ENCODE measurements around the gene KLHL22.
"Not testable (repeated sequence)": the region's sequence is repeated elsewhere in the genome, so short reads cannot be mapped to it uniquely, and the experiment has no call there.

Gene KLHL22

DNA sequence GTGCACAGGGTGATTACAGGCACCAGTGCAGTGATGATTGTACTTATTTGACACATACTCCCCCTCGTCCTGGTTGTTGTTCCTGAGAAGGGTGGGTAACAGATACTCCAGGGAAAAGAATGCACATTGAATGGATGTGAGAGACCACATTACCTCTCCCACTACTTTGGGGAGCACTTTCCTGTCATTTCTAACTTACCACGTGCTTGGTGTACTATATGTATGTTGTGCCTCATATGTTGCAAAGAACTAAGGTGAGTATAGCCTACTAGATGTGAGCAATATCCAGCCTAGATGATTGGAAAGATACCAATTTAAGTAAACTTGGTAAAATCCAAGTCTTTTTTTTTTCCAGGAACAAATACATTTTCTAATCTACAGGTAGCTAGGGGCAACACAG is 43.7 kb downstream of the KLHL22 start:
- no peak for TF ChIP-seq EZH2phosphoT487 (IDR thresholded peaks at IDR 0.05; ENCODE audit: low read depth)
- TF ChIP-seq, protein P1, sequence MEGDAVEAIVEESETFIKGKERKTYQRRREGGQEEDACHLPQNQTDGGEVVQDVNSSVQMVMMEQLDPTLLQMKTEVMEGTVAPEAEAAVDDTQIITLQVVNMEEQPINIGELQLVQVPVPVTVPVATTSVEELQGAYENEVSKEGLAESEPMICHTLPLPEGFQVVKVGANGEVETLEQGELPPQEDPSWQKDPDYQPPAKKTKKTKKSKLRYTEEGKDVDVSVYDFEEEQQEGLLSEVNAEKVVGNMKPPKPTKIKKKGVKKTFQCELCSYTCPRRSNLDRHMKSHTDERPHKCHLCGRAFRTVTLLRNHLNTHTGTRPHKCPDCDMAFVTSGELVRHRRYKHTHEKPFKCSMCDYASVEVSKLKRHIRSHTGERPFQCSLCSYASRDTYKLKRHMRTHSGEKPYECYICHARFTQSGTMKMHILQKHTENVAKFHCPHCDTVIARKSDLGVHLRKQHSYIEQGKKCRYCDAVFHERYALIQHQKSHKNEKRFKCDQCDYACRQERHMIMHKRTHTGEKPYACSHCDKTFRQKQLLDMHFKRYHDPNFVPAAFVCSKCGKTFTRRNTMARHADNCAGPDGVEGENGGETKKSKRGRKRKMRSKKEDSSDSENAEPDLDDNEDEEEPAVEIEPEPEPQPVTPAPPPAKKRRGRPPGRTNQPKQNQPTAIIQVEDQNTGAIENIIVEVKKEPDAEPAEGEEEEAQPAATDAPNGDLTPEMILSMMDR (IDR thresholded peaks at IDR 0.05; ENCODE audit: low read depth, low read length) = no peak
- Histone ChIP-seq H4K20me1 (ENCODE audit: insufficient read depth, low read length) (0 out of 2 replicates have a peak, but pooled peaks cover 3% of the 10 kb centered on the region), H3K36me3 (replicated peaks; ENCODE audit: low read depth, low read length) (peaks cover 14% of the 10 kb centered on the region), H2AFZ (ENCODE audit: low read depth, low read length) (no peak overlapping the region), H3K79me2 (ENCODE audit: low read length) (no peaks in the 10 kb centered on the region), H3K9me3 (ENCODE audit: insufficient read depth, low read length) (no peaks in the 10 kb centered on the region), H3K27ac (ENCODE audit: low read length) (no peak overlapping the region), H3K27me3 (ENCODE audit: low read depth, low read length) (no peaks in the 10 kb centered on the region), H3K4me1 (ENCODE audit: low read length) (peaks cover 12% of the 10 kb centered on the region), H3K4me2 (ENCODE audit: low read length) (no peak overlapping the region), H3K4me3 (ENCODE audit: low read length) (no peak overlapping the region), H3K9ac (ENCODE audit: low read length) (no peak overlapping the region)

DNA sequence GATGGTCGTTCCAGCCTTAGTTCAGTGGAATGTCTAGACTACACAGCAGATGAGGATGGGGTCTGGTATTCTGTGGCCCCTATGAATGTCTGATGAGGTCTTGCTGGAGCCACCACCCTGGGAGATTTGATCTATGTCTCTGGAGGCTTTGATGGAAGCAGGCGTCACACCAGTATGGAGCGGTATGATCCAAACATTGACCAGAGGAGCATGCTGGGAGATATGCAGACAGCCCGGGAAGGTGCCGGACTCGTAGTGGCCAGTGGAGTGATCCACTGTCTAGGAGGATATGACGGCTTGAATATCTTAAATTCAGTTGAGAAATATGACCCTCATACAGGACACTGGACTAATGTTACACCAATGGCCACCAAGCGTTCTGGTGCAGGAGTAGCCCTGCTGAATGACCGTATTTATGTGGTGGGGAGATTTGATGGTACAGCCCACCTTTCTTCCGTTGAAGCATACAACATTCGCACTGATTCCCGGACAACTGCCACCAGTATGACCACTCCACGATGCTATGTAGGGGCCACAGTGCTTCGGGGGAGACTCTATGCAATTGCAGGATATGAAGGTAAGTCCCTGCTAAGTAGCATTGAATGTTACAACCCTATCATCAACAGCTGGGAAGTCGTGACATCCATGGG is 44.3 kb downstream of the KLHL22 start:
- H3K27ac ChIP-seq (ENCODE audit: low read length); H3K9me3 ChIP-seq (ENCODE audit: insufficient read depth, low read length); H3K4me2 ChIP-seq (ENCODE audit: low read length); H3K79me2 ChIP-seq (ENCODE audit: low read length); H3K4me1 ChIP-seq (ENCODE audit: low read length); H4K20me1 ChIP-seq (ENCODE audit: insufficient read depth, low read length); H3K27me3 ChIP-seq (ENCODE audit: low read depth, low read length); H2AFZ ChIP-seq (ENCODE audit: low read depth, low read length); H3K4me3 ChIP-seq (ENCODE audit: low read length); H3K9ac ChIP-seq (ENCODE audit: low read length): not testable (repeated sequence)
- H3K36me3 ChIP-seq (replicated peaks; ENCODE audit: low read depth, low read length) = peaks cover 14% of the 10 kb centered on the region

DNA sequence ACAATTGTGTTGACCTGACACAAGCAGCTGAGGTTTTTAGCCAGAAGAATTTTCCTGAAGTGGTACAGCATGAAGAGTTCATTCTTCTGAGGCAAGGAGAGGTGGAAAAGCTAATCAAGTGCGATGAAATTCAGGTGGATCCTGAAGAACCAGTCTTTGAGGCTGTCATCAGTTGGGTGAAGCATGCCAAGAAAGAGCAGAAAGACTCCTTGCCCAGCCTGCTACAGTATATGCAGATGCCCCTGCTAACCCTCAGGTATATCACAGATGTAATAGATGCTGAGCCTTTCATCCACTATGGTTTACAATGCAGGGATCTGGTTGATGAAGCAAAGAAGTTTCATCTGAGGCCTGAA is 45.1 kb downstream of the KLHL22 start:
- Histone ChIP-seq H3K9ac (ENCODE audit: low read length) (no peak overlapping the region), H3K4me3 (ENCODE audit: low read length) (no peak overlapping the region), H3K4me2 (ENCODE audit: low read length) (no peak overlapping the region), H3K9me3 (ENCODE audit: insufficient read depth, low read length) (no peaks in the 10 kb centered on the region), H3K27ac (ENCODE audit: low read length) (no peak overlapping the region), H2AFZ (ENCODE audit: low read depth, low read length) (no peak overlapping the region), H3K4me1 (ENCODE audit: low read length) (peaks cover 5% of the 10 kb centered on the region), H3K27me3 (ENCODE audit: low read depth, low read length) (no peaks in the 10 kb centered on the region), H4K20me1 (ENCODE audit: insufficient read depth, low read length) (0 out of 2 replicates have a peak, but pooled peaks cover 3% of the 10 kb centered on the region), H3K79me2 (ENCODE audit: low read length) (no peaks in the 10 kb centered on the region), H3K36me3 (replicated peaks; ENCODE audit: low read depth, low read length) (peaks cover 15% of the 10 kb centered on the region)
- no peak for TF ChIP-seq EZH2phosphoT487 (IDR thresholded peaks at IDR 0.05; ENCODE audit: low read depth)
- TF ChIP-seq, protein P1 (IDR thresholded peaks at IDR 0.05; ENCODE audit: low read depth, low read length) = no peak

DNA sequence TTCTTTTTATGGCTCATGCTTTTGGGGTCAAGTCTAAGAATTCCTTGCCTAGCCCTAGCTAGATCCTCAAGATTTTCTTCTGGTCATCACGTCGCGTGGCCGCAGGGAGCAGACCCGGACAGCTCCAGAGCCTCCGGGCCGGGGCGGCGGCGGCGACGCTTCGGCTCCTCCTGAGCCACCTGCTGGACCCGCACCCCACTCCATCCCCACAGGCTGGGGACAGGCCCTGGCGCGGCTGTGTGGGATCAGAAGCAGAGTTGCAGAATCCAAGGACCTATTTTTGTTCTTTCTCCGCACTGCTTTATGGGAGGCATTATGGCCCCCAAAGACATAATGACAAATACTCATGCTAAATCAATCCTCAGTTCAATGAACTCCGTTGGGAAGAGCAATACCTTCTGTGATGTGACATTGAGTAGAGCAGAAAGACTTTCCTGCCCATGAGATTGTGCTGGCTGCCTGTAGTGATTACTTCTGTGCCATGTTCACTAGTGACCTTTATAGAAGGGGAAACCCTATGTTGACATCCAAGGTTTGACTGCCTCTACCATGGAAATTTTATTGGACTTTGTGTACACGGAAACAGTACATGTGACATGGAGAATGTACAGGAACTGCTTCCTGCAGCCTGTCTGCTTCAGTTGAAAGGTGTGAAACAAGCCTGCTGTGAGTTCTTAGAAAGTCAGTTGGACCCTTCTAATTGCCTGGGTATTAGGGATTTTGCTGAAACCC is 45.6 kb downstream of the KLHL22 start:
- no peaks in the 10 kb centered on the region for H3K79me2 ChIP-seq (ENCODE audit: low read length)
- TF ChIP-seq EZH2phosphoT487 (IDR thresholded peaks at IDR 0.05; ENCODE audit: low read depth) = no peak
- TF ChIP-seq, protein P1 (IDR thresholded peaks at IDR 0.05; ENCODE audit: low read depth, low read length) = no peak
- H3K36me3 ChIP-seq (replicated peaks; ENCODE audit: low read depth, low read length) = peaks cover 13% of the 10 kb centered on the region
- H3K27me3 ChIP-seq (ENCODE audit: low read depth, low read length) = no peaks in the 10 kb centered on the region
- H3K4me1 ChIP-seq (ENCODE audit: low read length) = peaks cover 5% of the 10 kb centered on the region
- no peak overlapping the region for H2AFZ ChIP-seq (ENCODE audit: low read depth, low read length)
- no peak overlapping the region for H3K4me3 ChIP-seq (ENCODE audit: low read length)
- no peaks in the 10 kb centered on the region for H4K20me1 ChIP-seq (ENCODE audit: insufficient read depth, low read length)
- no peak overlapping the region for H3K27ac ChIP-seq (ENCODE audit: low read length)
- no peak overlapping the region for H3K9ac ChIP-seq (ENCODE audit: low read length)
- H3K9me3 ChIP-seq (ENCODE audit: insufficient read depth, low read length) = no peaks in the 10 kb centered on the region
- no peak overlapping the region for H3K4me2 ChIP-seq (ENCODE audit: low read length)
